ENCODE measurements around the gene NLGN3.
"Not testable (repeated sequence)": the region's sequence is repeated elsewhere in the genome, so short reads cannot be mapped to it uniquely, and the experiment has no call there.

Gene NLGN3

DNA sequence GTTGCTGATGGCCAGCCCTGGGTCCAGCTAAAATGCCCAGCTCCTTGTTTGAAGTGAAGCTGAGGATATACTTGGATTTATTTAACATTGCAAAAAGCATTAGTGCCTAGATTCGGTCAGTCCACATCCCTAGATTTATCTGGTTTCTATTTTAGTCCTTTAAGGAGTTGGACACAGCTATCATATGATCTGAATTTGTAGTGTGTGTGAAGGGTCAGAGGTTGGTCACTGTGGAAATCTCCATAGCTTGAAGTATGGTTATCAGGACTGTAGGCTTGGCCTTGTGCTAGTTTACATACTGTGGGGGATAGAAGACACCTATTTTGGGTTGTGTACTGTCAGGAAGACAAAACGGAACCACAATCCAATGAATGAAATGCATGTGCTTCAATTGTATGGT lies 28.8 kb downstream of the NLGN3 start:
- no peak for DNase-seq

- DNase-seq = no peak
These were observed 30.2 kb downstream of the NLGN3 start for GRCh38 chrX:71174795-71175194.

GRCh38 chrX:71175531-71175930 lies 30.9 kb downstream of the NLGN3 start:
- DNase-seq = no peak

DNA sequence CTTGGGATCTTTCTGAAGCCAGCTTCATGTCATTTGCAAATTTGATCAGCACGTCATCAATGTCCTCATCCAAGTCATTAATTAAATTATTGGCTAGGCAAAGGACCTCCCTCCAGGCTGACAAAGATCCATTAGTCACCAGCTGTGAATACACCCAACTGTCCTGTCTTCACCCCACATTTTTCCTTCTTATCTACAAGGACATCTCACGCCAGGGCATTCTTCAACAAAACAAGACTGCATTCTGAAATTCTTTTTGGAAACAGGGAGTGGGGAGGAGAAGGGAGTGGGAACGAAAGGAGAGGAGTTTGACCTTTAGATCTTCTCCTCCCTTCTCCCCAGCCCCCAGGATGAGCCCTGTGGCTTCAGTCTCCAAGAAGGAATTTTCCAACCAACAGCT lies 32.7 kb downstream of the NLGN3 start:
- no peak for DNase-seq

DNA sequence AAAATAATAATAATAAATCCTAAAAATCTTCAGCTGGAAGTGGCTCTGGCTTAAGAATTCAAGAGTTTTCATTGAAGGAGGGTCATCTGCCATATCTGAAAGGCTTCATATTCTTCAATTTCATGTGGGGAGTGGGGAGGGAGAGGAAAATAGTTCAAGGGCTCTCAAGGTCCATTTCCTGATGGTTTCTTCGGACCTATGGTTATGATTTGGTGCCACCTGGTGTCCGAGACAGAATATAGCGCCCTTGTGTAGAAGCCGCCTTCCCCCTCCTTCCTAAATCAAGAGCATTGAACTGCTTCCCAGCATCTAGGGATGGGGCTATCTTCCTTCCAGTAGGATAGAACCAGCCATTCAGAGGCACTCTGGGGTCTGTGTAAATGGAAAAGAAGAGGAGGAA lies 34.3 kb downstream of the NLGN3 start:
- peak; percentile 54 to 57 for DNase-seq

- not testable (repeated sequence) for DNase-seq
These were observed 36.1 kb downstream of the NLGN3 start for GRCh38 chrX:71180579-71181265.

- DNase-seq = peak; percentile 62 to 68
These were observed 36.9 kb downstream of the NLGN3 start for GRCh38 chrX:71181558-71181909.

DNA sequence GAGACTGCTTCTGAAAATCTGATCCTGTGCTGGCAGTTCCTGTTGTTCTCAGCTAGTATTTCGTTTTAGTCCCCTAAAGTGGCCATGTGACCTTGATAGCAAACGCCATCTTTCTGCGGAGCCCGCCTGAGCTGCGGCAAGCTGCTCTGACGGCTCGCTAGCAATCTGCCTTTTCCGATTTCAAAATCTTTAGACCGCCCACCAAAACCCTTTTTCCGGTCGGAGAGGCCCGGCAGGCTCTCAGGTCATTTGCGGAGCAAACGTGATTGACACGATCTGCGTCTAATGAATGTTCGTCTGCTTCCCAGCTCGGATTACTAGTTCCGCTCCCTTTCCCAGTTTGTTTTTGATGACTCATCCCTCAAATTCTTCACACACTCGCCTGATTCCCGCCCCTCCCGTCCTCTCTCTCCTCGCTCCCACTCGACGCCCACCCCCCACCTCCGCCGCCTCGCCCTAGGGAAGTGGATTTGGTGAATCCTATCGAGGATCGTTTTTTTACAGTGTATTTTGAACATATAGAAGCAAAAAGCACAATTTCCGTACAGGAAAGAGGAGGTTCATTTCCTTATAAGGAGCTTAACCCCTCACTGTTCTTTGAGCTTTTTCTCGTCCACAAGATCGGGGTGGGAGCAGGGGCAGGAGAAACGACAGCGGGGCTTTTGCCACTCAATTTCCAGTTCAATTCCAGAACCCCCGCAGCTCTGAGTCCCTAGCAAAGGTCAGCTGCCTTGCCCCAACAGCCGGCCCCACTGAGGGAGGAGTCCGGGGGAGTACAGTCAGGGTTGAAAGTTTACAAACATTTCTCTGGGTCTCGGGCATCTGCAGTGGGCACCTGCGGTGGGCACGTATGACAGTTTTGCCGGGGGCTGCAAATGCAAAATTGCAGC lies 37.5 kb downstream of the NLGN3 start:
- DNase-seq = peak; percentile 88

DNA sequence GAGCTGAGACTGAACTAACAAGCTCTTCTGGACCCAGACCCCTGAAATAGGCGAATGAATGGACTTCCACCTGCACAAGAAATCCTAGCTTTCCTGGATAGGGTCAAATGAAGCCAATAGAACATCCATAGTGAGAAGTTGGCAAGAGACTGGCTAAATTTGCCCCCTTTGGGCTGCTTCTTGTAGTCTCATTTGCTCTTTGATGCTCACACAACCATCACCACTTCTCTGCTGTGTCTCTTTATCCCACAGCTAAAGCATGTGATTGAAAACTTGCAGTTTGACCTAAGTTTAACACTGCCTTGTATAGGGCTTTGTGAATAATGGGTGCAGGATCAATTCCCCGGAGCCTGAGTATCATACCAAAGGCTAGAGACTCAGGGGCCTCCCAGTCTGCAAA lies 38.2 kb downstream of the NLGN3 start:
- DNase-seq = no peak

DNA sequence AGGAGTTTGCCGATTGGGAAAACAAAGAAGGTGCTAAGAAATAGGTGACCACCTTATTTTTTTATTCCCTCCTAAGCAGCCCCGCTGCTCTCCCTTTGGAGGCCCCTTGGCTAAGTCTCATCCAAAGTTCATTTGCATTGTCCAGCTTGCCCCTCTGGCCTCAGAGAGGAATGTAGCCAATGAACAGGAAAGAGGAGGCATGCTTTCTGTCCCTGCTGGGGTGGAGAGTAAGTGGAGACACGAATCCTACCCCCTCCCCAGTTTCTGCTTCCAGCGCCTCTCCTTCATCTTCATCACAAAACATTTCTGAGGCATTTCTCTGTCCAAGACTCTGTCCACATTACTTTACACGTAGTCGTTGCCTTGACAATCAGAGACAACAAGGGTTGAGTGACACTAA lies 38.7 kb downstream of the NLGN3 start:
- DNase-seq = no peak

- no peak for DNase-seq
These were observed 39.5 kb downstream of the NLGN3 start for GRCh38 chrX:71184092-71184491.

GRCh38 chrX:71184803-71185495 lies 40.3 kb downstream of the NLGN3 start:
- no peak for DNase-seq

DNA sequence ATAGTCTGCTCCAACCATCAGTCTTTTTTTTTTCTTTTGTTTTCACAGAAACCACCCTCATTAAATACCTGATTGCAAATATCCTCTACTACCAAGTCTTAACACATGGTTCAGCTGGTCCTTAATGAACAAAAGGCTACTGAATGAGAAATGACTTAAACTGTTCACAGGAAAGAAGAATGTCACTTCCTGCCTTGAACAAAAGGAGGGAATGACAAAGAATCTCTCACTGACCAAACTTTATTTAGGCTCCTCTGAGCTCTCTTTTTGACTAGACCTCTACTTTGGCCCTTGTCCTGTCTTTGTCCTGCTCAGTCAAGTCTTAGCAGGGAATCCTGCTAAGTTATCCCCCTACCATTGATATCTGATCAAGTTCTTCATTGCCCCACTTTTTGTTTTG lies 46.6 kb downstream of the NLGN3 start:
- DNase-seq = no peak

GRCh38 chrX:71195964-71196649 lies 51.5 kb downstream of the NLGN3 start:
- peak; percentile 6 to 25 for DNase-seq

GRCh38 chrX:71198066-71198465 lies 53.4 kb downstream of the NLGN3 start:
- DNase-seq = peak; percentile 6 to 17

DNA sequence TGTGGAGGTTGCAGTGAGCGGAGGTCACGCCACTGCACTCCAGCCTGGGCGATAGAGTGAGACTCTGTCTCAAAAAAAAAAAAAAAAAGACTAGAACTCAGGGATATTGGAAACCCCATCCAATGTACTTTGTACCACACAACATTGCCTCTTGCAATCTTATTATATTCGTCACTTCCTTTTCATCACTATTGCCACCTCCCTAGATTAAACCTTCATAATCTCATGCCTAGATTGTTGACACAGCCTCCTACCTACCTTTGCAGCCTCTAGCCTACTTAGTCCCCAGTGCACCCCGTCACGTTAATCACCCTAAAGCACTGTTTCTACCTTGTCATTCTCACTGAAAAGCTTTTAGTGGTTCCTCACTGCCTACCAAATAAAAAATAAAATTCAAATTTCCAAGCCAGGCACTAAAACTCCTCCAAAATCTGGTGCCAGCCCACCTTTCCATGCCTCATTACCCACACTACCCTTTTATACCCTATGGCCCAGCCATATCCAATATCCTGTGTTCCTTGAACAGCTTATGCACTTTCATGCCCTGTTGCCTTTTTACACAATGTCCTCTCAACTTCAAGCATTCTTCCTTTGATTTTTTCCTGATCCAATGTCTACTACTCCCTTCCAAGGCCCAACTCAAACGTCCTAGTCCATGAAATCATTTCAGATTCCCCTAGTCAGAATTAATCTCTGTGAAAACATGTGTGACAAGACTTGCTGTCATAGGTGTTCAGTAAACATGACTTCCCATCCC lies 54.8 kb downstream of the NLGN3 start:
- no peak for DNase-seq

DNA sequence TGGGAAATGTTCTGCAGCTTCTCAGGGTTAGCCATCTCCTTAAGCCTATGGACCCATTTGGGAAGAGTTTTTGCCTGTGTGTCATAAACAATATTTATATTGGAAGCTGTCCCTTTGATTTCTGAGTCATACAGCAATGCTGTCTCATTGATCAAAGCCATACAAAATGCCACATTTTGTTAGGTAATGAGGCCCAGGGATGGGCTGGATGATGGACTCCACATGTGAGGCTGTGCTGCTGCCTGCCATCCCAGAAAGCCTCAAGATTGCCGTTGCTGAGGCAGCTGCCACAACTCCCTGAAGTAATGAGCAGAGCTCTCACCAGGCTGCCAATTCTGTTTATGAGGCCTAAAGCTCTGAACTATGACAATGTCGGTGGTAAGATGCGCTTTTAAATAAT lies 66.2 kb downstream of the NLGN3 start:
- DNase-seq = no peak

GRCh38 chrX:71212536-71212935 lies 67.9 kb downstream of the NLGN3 start:
- no peak for DNase-seq

DNA sequence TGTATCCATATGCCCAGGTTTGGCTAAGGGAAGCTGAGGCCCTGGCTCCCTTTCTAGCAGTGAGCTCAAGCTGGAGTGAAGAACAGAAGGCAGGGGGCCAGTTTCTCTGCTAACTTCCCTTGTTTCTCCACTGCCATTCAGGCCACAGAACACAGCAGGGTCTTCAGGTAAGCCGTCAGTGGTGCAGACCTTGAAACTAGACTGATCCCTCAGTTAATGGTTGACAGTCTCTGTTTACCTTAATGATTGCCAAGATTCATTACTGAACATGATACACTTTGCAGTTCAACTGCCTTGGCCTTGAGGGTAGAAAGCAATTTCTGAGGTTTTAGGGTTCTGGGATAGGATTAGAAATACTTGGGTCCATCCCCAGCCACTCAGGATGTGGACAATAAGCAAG lies 69.5 kb downstream of the NLGN3 start:
- DNase-seq = no peak

DNA sequence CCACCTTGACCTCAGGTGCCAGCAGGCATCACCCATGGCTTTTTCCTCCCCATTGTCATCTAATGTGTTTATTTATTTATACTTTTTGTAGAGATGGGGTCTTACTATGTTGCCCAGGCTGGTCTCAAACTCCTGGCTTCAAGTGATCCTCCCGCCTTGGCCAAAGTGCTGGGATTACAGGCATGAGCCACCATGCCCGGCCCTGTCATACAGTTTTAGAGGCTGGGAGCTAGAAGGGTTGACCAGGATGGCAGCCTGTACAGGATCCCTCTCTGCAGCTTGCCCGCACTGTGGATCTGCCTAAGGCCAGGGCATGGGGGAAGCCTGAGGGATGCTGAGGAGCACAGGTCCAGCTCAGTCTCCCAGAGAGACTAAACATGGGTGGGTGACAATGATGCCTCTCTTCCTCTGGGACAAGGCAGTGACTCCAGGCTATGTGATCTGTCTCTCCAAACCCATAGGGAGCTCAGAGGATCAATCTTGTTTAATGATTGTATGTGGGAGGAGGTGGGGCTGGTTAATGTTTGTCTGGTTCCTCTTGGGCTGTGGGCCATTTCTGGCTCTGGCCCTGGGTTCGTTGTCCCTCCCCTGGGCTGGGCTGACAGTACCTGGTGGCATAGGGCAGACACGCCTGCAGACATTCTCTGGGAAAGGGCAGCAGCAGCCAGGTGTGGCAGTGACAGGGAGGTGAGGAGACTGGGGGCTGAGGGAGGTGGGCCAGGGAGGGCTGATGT lies 70.1 kb downstream of the NLGN3 start:
- DNase-seq = no peak

GRCh38 chrX:71215338-71215912 lies 70.8 kb downstream of the NLGN3 start:
- no peak for DNase-seq

All from CD4-positive, alpha-beta T cell treated with Interleukin-1 beta for 1 hour (primary cell).